C4-2B (cell line): ENCODE results near the gene ZNRF3.

Source experiments
- CTCF ChIP-seq: fragments of 450-650 bp; conservative IDR thresholded peaks from 2 replicates; pipeline ENCODE4 v1.5.1; 2017; ENCODE audit warnings: mild to moderate bottlenecking
- ZFX ChIP-seq: fragments of 450-650 bp; IDR thresholded peaks from 2 replicates; pipeline ENCODE4 v1.6.1; 2017

DNA sequence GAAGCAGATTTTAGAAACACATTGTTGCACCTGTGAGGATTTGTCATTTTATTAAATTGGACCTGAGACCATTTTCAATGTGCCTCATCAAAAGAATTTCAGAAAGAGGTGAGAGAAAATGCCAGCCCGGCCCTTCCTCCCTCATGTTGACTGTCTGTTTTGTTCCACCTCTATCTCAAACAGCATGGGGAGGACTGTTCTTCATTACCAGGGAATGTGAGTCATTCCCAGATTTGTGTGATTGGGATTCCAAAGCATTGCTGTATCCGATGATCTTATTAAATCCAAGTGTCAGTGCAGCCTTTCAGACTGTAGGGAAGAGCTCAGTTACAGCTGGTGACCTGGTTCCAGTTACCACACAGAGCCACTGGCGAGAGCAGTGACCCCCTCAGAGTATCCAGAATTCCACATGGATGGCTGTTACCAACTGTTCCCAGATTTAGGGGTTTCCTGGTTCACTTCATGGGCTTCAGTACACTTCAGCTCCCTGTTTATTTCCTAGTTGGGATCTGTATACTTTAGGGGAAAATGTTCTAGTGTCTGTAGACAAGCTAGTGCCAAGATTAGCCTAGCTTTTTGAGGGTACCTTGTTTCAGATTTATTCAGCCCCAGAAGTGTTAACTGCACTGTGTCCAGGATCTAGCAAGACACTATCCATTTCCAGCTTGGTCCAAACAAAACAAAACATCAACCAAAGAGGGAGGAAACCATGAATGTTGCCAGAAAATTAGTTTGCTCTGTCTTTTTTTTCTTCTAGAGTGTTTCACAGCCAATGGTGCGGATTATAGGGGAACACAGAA, 210.3 kb downstream of the ZNRF3 start:
- TF ChIP-seq CTCF (no peak), ZFX (no peak)
